Activated CD4-positive, CD25-positive, alpha-beta regulatory T cell treated with anti-CD3 and anti-CD28 coated beads, Interleukin-2, amount 50 U/mL, for 24 hours (primary cell): ENCODE data around the gene KLHL29.

Source experiments
- ATAC-seq, 2 donors: fragments of 150-1000 bp; cut with Tn5 transposase; one replicate each; pipeline ENCODE4 v1.10.0; 2021; ENCODE audit warnings: mild to moderate bottlenecking in 1 of 2, moderate library complexity in 1 of 2

KLHL29 gene

GRCh38 chr2:23536326-23536725 lies 151.3 kb downstream of the KLHL29 start:
- ATAC-seq: no peak

GRCh38 chr2:23537991-23538390 lies 153.0 kb downstream of the KLHL29 start:
- ATAC-seq: no peak

- ATAC-seq: no peak
Measured at GRCh38 chr2:23538566-23538965, 153.6 kb downstream of the KLHL29 start.

GRCh38 chr2:23540804-23541360 lies 155.9 kb downstream of the KLHL29 start:
- no peak for ATAC-seq

GRCh38 chr2:23541503-23542229 lies 156.7 kb downstream of the KLHL29 start:
- ATAC-seq: no peak

GRCh38 chr2:23542230-23542789 lies 157.3 kb downstream of the KLHL29 start:
- no peak for ATAC-seq

GRCh38 chr2:23543302-23543701 lies 158.3 kb downstream of the KLHL29 start:
- no peak for ATAC-seq

GRCh38 chr2:23543728-23544127 lies 158.7 kb downstream of the KLHL29 start:
- ATAC-seq: no peak

GRCh38 chr2:23544589-23545295 lies 159.8 kb downstream of the KLHL29 start:
- ATAC-seq: no peak

GRCh38 chr2:23545396-23545795 lies 160.4 kb downstream of the KLHL29 start:
- no peak for ATAC-seq

GRCh38 chr2:23545811-23546210 lies 160.8 kb downstream of the KLHL29 start:
- no peak for ATAC-seq

GRCh38 chr2:23546913-23547312 lies 161.9 kb downstream of the KLHL29 start:
- no peak for ATAC-seq

GRCh38 chr2:23547725-23548124 lies 162.7 kb downstream of the KLHL29 start:
- ATAC-seq: no peak

GRCh38 chr2:23548143-23548769 lies 163.3 kb downstream of the KLHL29 start:
- ATAC-seq: no peak

GRCh38 chr2:23549051-23549450 lies 164.1 kb downstream of the KLHL29 start:
- ATAC-seq: no peak

GRCh38 chr2:23549821-23550530 lies 165.0 kb downstream of the KLHL29 start:
- no peak for ATAC-seq

GRCh38 chr2:23550553-23550952 lies 165.6 kb downstream of the KLHL29 start:
- no peak for ATAC-seq

- ATAC-seq: no peak
Measured at GRCh38 chr2:23551875-23552274, 166.9 kb downstream of the KLHL29 start.

GRCh38 chr2:23553561-23553960 lies 168.6 kb downstream of the KLHL29 start:
- no peak for ATAC-seq

- no peak for ATAC-seq
Measured at GRCh38 chr2:23554054-23554697, 169.2 kb downstream of the KLHL29 start.

GRCh38 chr2:23555944-23556343 lies 171.0 kb downstream of the KLHL29 start:
- ATAC-seq: no peak

GRCh38 chr2:23556929-23557328 lies 171.9 kb downstream of the KLHL29 start:
- ATAC-seq: no peak
